Activated naive CD8-positive, alpha-beta T cell treated with anti-CD3 and anti-CD28 coated beads, Interleukin-2, amount 10 ng/mL, durations not matched to agents 7 days and 5 days (primary cell): ENCODE results near the gene EFNA3. TPM values are rescaled to one million over a fixed set of nuclear protein-coding genes. Genes with fewer than 3 reads are reported as not detected.

Experiments
- ATAC-seq: fragments of 150-1000 bp; cut with Tn5 transposase; one replicate; pipeline ENCODE4 v1.10.0; 2021; ENCODE audit warnings: low read depth, moderate library complexity
- POLR2A ChIA-PET: fragments of 350-600 bp; sonication (Branson Sonifier 250); formaldehyde crosslinking; loops from one replicate; lab custom pipeline; 2021; ENCODE audit warnings: antibody characterized with exemption; lab: Charles Lee
- DNase-seq: peaks from one replicate; pipeline ENCODE4 v3.0.0; 2021
- H3K27ac Mint-ChIP-seq: one replicate; pipeline ENCODE4 v1.8.0; 2022; ENCODE audit warnings: mild to moderate bottlenecking, mixed read lengths
- H3K27me3 Mint-ChIP-seq: one replicate; pipeline ENCODE4 v1.8.0; 2022; ENCODE audit warnings: mild to moderate bottlenecking, moderate library complexity, mixed read lengths
- H3K36me3 Mint-ChIP-seq: one replicate; pipeline ENCODE4 v1.8.0; 2021; ENCODE audit warnings: mild to moderate bottlenecking, mixed read lengths
- H3K4me1 Mint-ChIP-seq: one replicate; pipeline ENCODE4 v1.8.0; 2021; ENCODE audit warnings: mixed read lengths
- H3K4me3 Mint-ChIP-seq: one replicate; pipeline ENCODE4 v1.8.0; 2022; ENCODE audit warnings: mild to moderate bottlenecking, moderate library complexity, mixed read lengths
- H3K9me3 Mint-ChIP-seq: one replicate; pipeline ENCODE4 v1.8.0; 2021; ENCODE audit warnings: mixed read lengths
- total RNA-seq, 2 experiments: library from RNA; stranded (reverse); gene quantifications; one replicate each; pipeline ENCODE4 v1.2.3, GENCODE V29; 2021

Gene EFNA3
- total RNA-seq, 2 experiments from 2014 or later, result 3.6 to 4.2 TPM

DNA sequence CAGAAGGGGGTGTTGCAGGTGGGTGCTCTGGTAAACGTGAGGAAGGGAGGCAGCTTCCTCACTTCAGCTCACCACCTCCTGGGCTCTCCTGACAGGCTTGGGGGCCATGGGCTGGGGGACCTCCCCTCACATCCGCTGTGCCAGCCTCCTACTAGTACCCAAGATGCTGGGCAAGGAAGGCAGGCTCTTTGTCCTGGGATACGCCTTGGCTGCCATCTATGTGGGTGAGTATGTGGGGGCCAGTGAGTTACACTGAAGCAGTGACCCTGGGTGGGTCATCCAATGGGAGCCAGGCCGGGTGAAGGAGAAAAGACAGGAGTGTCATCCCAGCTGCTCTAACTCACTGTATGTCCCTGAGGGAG, 39.3 kb upstream of the EFNA3 start:
- no peaks in the 10 kb centered on the region for H3K36me3 Mint-ChIP-seq
- ATAC-seq, result no peak
- H3K4me1 Mint-ChIP-seq, result peaks cover 8% of the 10 kb centered on the region
- no peak overlapping the region for H3K4me3 Mint-ChIP-seq
- no peaks in the 10 kb centered on the region for H3K9me3 Mint-ChIP-seq
- H3K27ac Mint-ChIP-seq, result no peak overlapping the region
- peaks cover 24% of the 10 kb centered on the region for H3K27me3 Mint-ChIP-seq
- POLR2A ChIA-PET, result interaction anchor here (1.1 kb wide), 1 partner anchor 29 kb away, joined by 3 read pairs; no protein-coding TSS in a partner anchor
- DNase-seq, result no peak

DNA sequence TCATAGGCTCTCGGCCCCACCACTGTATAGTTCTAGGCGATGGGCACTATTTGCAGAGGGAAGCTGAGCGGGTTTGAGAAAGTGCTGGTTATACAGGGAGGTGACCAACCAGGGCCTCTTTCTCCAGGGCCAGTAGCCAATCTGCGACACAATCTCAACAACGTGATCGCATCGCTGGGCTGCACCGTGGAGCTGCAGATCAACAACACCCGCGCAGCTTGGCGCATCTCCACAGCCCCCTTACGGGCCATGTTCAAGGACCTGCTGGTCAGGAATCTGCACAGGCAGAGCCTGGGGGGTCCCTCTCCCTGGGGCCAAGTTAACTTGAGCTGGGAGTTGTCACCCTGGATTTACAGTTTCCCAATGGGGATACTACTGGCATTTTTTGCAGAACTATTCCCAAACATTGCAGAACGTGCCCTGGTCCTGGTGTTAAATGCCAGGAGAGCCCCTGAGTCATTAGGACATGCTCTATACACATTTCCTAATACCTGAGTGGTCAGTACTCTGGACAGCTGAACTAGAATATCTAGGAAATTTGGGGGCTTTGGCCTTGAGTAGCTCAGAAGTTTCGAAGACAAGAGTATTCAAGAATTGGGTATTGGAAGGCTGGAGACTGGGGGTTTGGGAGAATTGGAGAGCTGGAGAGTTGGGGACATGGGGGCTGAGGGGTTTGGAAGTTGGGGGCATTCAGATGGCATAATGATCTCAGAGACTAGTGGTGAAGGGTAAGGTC, 38.1 kb upstream of the EFNA3 start:
- Mint-ChIP-seq H3K9me3 (no peaks in the 10 kb centered on the region), H3K4me3 (no peak overlapping the region), H3K27me3 (peaks cover 22% of the 10 kb centered on the region), H3K36me3 (no peaks in the 10 kb centered on the region), H3K4me1 (peaks cover 16% of the 10 kb centered on the region), H3K27ac (no peak overlapping the region)
- ATAC-seq (no peak), DNase-seq (no peak)
- POLR2A ChIA-PET, result no interaction called here

- H3K27ac Mint-ChIP-seq, result peak overlapping the region; percentile 32
- ATAC-seq (no peak), DNase-seq (no peak)
- H3K4me1 Mint-ChIP-seq, result peaks cover 16% of the 10 kb centered on the region
- no peaks in the 10 kb centered on the region for H3K9me3 Mint-ChIP-seq
- no peak overlapping the region for H3K4me3 Mint-ChIP-seq
- POLR2A ChIA-PET, result no interaction called here
- no peaks in the 10 kb centered on the region for H3K36me3 Mint-ChIP-seq
- H3K27me3 Mint-ChIP-seq, result peaks cover 16% of the 10 kb centered on the region
Measured at GRCh38 chr1:155042789-155043188, 35.8 kb upstream of the EFNA3 start.

DNA sequence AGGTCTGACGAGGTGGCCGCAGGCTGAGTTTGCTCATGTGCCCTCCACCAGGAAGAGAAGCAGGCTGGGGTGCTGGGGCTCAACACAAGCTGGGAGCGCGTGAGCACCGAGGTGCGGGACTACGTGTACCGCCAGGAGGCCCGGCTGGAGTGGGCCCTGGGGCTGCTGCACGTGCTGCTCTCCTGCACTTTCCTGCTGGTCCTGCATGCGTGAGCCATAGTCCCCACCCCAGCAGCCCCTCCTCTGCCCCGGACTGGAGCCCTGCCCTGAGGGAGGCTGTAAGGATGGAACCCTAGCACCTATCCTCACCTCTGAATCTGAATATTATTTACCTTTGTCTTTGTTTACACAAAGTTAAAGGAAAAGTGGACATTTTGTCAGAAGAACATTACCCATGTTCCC, 35.3 kb upstream of the EFNA3 start:
- H3K9me3 Mint-ChIP-seq, result no peaks in the 10 kb centered on the region
- ATAC-seq (no peak), DNase-seq (no peak)
- POLR2A ChIA-PET, result interaction anchor here (0.6 kb wide), 1 partner anchor 288 kb away, joined by 5 read pairs; no protein-coding TSS in a partner anchor
- H3K4me3 Mint-ChIP-seq, result no peak overlapping the region
- peaks cover 16% of the 10 kb centered on the region for H3K27me3 Mint-ChIP-seq
- no peak overlapping the region for H3K27ac Mint-ChIP-seq
- peaks cover 16% of the 10 kb centered on the region for H3K4me1 Mint-ChIP-seq
- H3K36me3 Mint-ChIP-seq, result no peaks in the 10 kb centered on the region

- no peak overlapping the region for H3K4me3 Mint-ChIP-seq
- POLR2A ChIA-PET, result interaction anchor here (0.6 to 1.0 kb wide), 3 partner anchors 16 to 288 kb away, joined by 3 to 5 read pairs (median 4); no protein-coding TSS in a partner anchor
- no peaks in the 10 kb centered on the region for H3K9me3 Mint-ChIP-seq
- H3K27ac Mint-ChIP-seq, result no peak overlapping the region
- DNase-seq (no peak), ATAC-seq (no peak)
- H3K4me1 Mint-ChIP-seq, result peaks cover 13% of the 10 kb centered on the region
- no peaks in the 10 kb centered on the region for H3K36me3 Mint-ChIP-seq
- peaks cover 13% of the 10 kb centered on the region for H3K27me3 Mint-ChIP-seq
Measured at GRCh38 chr1:155043793-155044192, 34.8 kb upstream of the EFNA3 start.

- Mint-ChIP-seq H3K4me3 (no peak overlapping the region), H3K27ac (peak overlapping the region; percentile 37), H3K9me3 (no peaks in the 10 kb centered on the region), H3K27me3 (peaks cover 10% of the 10 kb centered on the region), H3K36me3 (no peaks in the 10 kb centered on the region), H3K4me1 (peaks cover 9% of the 10 kb centered on the region)
- no peak for ATAC-seq
- DNase-seq, result no peak
- POLR2A ChIA-PET, result interaction anchor here (0.6 to 1.2 kb wide), 6 partner anchors 16 to 60 kb away, joined by 3 to 4 read pairs (median 3); partner anchors contain the start of gene EFNA4
Measured at GRCh38 chr1:155044365-155044764, 34.3 kb upstream of the EFNA3 start.

DNA sequence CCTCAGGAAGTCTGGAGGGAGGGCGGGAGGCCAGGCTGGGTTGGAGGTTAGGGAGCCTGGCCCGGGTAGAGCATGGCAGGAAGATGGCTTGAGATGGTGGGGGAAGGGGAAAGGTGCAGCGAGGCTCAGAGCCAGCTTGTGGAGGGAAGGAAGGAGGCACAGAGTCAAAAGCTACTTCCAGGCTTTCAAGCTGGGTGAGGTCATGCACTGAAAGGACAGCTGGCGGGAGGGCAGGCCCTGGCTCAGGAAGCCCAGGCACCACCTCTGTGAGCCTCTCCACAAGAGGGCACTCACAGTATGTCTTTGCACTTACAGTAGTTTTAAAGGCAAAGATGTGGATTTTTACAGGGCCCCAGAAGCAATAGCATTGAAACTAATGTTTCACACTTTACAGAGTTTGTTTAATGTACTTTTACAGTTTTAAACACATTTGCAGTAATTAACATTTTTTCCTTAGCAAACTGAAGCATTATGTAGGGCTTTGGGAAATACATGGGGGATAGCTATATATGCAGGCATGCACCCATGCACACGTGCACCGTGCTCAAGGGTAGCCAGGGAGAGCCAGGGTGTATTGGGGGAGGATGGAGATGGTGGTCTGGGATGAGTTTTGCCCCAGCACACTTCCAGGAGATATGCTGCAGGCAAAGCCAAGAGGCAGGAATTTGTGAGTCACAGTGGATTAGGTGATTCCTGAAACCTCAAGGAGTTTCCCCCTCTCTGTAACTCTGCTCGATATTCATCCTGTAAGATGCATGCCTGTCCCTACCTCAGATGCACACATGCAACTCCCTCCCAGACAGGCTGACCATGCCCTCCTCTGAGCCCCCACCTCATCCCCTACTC, 33.6 kb upstream of the EFNA3 start:
- Mint-ChIP-seq H3K4me3 (no peak overlapping the region), H3K4me1 (peaks cover 14% of the 10 kb centered on the region), H3K27ac (peak overlapping the region; percentile 12), H3K9me3 (no peaks in the 10 kb centered on the region), H3K27me3 (peaks cover 10% of the 10 kb centered on the region), H3K36me3 (no peaks in the 10 kb centered on the region)
- peak; percentile 96 for ATAC-seq
- POLR2A ChIA-PET, result interaction anchor here (0.6 to 1.2 kb wide), 7 partner anchors 15 to 60 kb away, joined by 3 to 4 read pairs (median 3); partner anchors contain the start of gene EFNA4
- DNase-seq, result peak; percentile 52

- no peak for DNase-seq
- no peaks in the 10 kb centered on the region for H3K9me3 Mint-ChIP-seq
- no peak for ATAC-seq
- H3K4me1 Mint-ChIP-seq, result peaks cover 31% of the 10 kb centered on the region
- no peak overlapping the region for H3K27ac Mint-ChIP-seq
- no peaks in the 10 kb centered on the region for H3K27me3 Mint-ChIP-seq
- POLR2A ChIA-PET, result interaction anchor here (0.7 kb wide), 1 partner anchor 9 kb away, joined by 3 read pairs; no protein-coding TSS in a partner anchor
- no peak overlapping the region for H3K4me3 Mint-ChIP-seq
- H3K36me3 Mint-ChIP-seq, result no peaks in the 10 kb centered on the region
Measured at GRCh38 chr1:155048449-155049334, 29.9 kb upstream of the EFNA3 start.

GRCh38 chr1:155049651-155050559, 28.7 kb upstream of the EFNA3 start:
- H3K9me3 Mint-ChIP-seq, result no peaks in the 10 kb centered on the region
- H3K27me3 Mint-ChIP-seq, result no peaks in the 10 kb centered on the region
- ATAC-seq (no peak), DNase-seq (no peak)
- H3K4me1 Mint-ChIP-seq, result peaks cover 25% of the 10 kb centered on the region
- POLR2A ChIA-PET, result interaction anchor here (0.7 to 1.6 kb wide), 8 partner anchors 8 to 114 kb away, joined by 3 to 7 read pairs (median 4); partner anchors contain the start of genes FLAD1 and PMVK
- H3K27ac Mint-ChIP-seq, result no peak overlapping the region
- peaks cover 1% of the 10 kb centered on the region for H3K36me3 Mint-ChIP-seq
- peak overlapping the region; percentile 89 for H3K4me3 Mint-ChIP-seq

- Mint-ChIP-seq H3K9me3 (no peaks in the 10 kb centered on the region), H3K27ac (peak within 1 kb of the TSS; percentile 77), H3K36me3 (peaks cover 1% of the 10 kb centered on the region), H3K4me3 (peak within 1 kb of the TSS; percentile 89), H3K4me1 (peaks cover 23% of the 10 kb centered on the region), H3K27me3 (no peaks in the 10 kb centered on the region)
- DNase-seq (peak; percentile 88), ATAC-seq (peak; percentile 79)
- POLR2A ChIA-PET, result interaction anchor here (0.6 to 1.6 kb wide), 16 partner anchors 9 to 176 kb away, joined by 3 to 8 read pairs (median 4); partner anchors contain the start of genes EFNA4, FLAD1, PBXIP1 and PMVK
Measured at GRCh38 chr1:155050560-155051341, 27.9 kb upstream of the EFNA3 start, which contains the start of gene ADAM15. Gene ADAM15 (plus strand): TSS chr1:155051316. CDS start chr1:155051387, 71 bp downstream.

- no peaks in the 10 kb centered on the region for H3K9me3 Mint-ChIP-seq
- no peak for DNase-seq
- peaks cover 1% of the 10 kb centered on the region for H3K36me3 Mint-ChIP-seq
- POLR2A ChIA-PET, result interaction anchor here (0.6 to 1.6 kb wide), 14 partner anchors 8 to 176 kb away, joined by 3 to 8 read pairs (median 5); partner anchors contain the start of genes EFNA4, FLAD1, PBXIP1 and PMVK
- no peak overlapping the region for H3K27ac Mint-ChIP-seq
- peak; percentile 13 for ATAC-seq
- H3K27me3 Mint-ChIP-seq, result no peaks in the 10 kb centered on the region
- H3K4me1 Mint-ChIP-seq, result peaks cover 23% of the 10 kb centered on the region
- H3K4me3 Mint-ChIP-seq, result peak overlapping the region; percentile 88
Measured at GRCh38 chr1:155051342-155051776, 27.3 kb upstream of the EFNA3 start.
